ENCODE data around the gene CCDC112. TPM values are rescaled to one million over a fixed set of nuclear protein-coding genes. Genes with fewer than 3 reads are reported as not detected.

The CCDC112 gene
- total and polyA plus RNA-seq, 2 donors (not counting 3 experiments of a cell fraction or from before 2014, with no cell fraction given), result 2.4 to 9.6 TPM

GRCh38 chr5:115236599-115236998 is 59.9 kb downstream of the CCDC112 start:
- Histone ChIP-seq H3K4me1 (ENCODE audit: control insufficient read depth, extremely low read depth, insufficient read depth, low read length) (no peaks in the 10 kb centered on the region), H3K9me1 (replicated peaks; ENCODE audit: control insufficient read depth, extremely low read depth, insufficient read depth, low read length) (no peaks in the 10 kb centered on the region), H3K79me2 (ENCODE audit: control insufficient read depth, insufficient read depth, low read length) (peaks cover 4% of the 10 kb centered on the region), H4K20me1 (replicated peaks; ENCODE audit: control insufficient read depth, extremely low read depth, insufficient read depth, low read length) (no peaks in the 10 kb centered on the region), H2AFZ (ENCODE audit: low read depth, low read length) (no peak overlapping the region), H3K9me3 (replicated peaks; ENCODE audit: control insufficient read depth, insufficient read depth, low read length) (no peaks in the 10 kb centered on the region), H3K27ac (ENCODE audit: insufficient read depth, low read depth, low read length) (no peak overlapping the region), H3K27me3 (ENCODE audit: control insufficient read depth in 2 of 2, insufficient read depth in 2 of 2, low read length in 2 of 2) (no peaks in the 10 kb centered on the region), H3K4me3 (replicated peaks in 1 of 3; ENCODE audit: insufficient read depth in 1 of 3, low read depth in 1 of 3, low read length in 3 of 3) (no peak overlapping the region), H3K4me2 (ENCODE audit: insufficient read depth, low read length) (no peak overlapping the region), H3K36me3 (ENCODE audit: control insufficient read depth in 2 of 2, extremely low read depth in 1 of 2, insufficient read depth in 2 of 2, low read length in 2 of 2) (peaks cover 3 to 10% of the 10 kb centered on the region in 2 experiments), H3K9ac (replicated peaks; ENCODE audit: extremely low read depth, insufficient read depth, low read length) (no peak overlapping the region)
- intact Hi-C loops (cut with micrococcal nuclease) (no loop called here), dilution Hi-C loops (cut with MboI; ENCODE audit: extremely low pct_ligation_motif_present, low sequenced_read_pairs) (no loop called here)
- FAIRE-seq (no peak), DNase-seq (ENCODE audit: low read depth, low spot score) (no peak)
- BruUV-seq (replicated peaks), result no TSS peak
- CTCF ChIA-PET, result no interaction called here
- POLR2A ChIA-PET, result no interaction called here
- TF ChIP-seq MAX (IDR thresholded peaks at IDR 0.05; ENCODE audit: insufficient read depth, insufficient read length) (no peak), CTCF (IDR thresholded peaks at IDR 0.05; ENCODE audit: extremely low read depth in 1 of 2, insufficient read depth in 1 of 2, low read depth in 1 of 2, low read length in 2 of 2) (no peak), GATA2 (IDR thresholded peaks at IDR 0.05; ENCODE audit: insufficient read depth, insufficient read length, low read depth, low read length) (no peak), EZH2 (IDR thresholded peaks at IDR 0.05; ENCODE audit: borderline replicate concordance, low read depth, low read length, severe bottlenecking) (no peak), MYC (IDR thresholded peaks at IDR 0.05; ENCODE audit: low read depth, low read length) (no peak), FOS (IDR thresholded peaks at IDR 0.05; ENCODE audit: borderline replicate concordance, insufficient read depth, low read length) (no peak), POLR2AphosphoS5 (IDR thresholded peaks at IDR 0.05; ENCODE audit: insufficient read depth, low read depth, low read length) (no peak), POLR2A (IDR thresholded peaks at IDR 0.05; ENCODE audit: low read depth, low read length) (no peak), JUN (IDR thresholded peaks at IDR 0.05; ENCODE audit: borderline replicate concordance, insufficient read depth, insufficient read length, low read depth) (no peak)

All from endothelial cell of umbilical vein (primary cell).